SW480 (cell line): ENCODE data around the gene WNT6.

Experiments used
- DNase-seq: peaks from one replicate; pipeline ENCODE4 v3.0.0-alpha.2; 2016; ENCODE audit warnings: low spot score

The WNT6 gene

DNA sequence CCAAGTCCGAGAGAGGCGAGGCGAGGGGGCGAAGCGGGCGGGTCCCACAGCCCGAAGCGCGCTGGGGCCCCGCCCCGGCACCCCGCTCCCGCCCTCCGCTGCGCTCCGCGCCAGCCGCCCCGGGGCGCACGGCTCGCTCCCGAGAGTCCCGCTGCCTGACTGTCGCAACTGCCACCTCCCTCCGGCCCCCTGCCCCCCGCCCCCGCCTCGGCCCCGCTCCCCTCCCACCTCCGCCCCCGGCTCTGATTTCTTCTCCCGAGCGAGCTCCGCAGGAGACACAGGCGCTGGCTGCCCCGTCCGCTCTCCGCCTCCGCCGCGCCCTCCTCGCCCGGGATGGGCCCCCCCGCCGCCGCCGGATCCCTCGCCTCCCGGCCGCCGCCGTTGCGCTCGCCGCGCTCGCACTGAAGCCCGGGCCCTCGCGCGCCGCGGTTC is at the start of gene WNT6:
WNT6 (plus strand) TSS at position 250 of the 432 bp plus-strand sequence. CDS start 233 bp downstream, outside the sequence.
- DNase-seq: no peak

DNA sequence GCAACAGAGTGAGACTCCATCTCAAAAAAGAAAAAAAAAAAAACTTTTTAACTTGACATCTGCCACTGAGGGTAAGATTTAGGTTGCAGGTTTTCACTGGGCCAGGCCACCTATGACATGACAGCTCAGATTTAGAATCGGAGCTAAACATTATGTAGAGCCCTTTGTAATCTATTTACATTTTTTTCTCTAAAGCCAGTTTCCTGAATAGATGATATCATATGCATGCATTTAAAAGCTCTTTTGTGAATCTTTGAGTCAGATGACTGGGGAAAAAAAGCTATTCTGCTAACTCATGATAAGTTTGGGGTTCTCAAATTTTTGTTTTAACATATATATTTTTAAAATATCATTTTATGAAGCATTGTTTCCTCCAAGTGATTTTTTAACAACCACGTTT is 49.3 kb upstream of the WNT6 start:
- no peak for DNase-seq

DNA sequence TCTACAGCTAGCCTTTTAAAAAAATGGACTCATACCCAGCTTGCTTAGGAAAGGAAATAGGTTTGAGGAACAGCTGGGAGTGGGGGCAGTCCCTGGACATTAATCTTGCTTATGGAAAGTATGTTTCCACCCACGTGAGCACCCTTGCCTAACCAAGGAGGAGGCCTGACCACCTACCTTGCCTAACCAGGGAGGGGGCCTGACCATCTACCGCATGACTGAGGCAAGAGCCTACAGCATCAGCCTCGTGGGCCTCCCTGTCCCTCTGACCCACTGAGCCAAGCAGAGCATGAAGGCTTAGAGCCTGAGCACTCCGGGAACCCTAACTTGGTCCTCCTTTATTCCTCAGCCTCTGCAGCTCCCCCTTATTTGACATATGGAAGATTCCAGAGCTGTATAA is 48.2 kb upstream of the WNT6 start:
- no peak for DNase-seq

DNA sequence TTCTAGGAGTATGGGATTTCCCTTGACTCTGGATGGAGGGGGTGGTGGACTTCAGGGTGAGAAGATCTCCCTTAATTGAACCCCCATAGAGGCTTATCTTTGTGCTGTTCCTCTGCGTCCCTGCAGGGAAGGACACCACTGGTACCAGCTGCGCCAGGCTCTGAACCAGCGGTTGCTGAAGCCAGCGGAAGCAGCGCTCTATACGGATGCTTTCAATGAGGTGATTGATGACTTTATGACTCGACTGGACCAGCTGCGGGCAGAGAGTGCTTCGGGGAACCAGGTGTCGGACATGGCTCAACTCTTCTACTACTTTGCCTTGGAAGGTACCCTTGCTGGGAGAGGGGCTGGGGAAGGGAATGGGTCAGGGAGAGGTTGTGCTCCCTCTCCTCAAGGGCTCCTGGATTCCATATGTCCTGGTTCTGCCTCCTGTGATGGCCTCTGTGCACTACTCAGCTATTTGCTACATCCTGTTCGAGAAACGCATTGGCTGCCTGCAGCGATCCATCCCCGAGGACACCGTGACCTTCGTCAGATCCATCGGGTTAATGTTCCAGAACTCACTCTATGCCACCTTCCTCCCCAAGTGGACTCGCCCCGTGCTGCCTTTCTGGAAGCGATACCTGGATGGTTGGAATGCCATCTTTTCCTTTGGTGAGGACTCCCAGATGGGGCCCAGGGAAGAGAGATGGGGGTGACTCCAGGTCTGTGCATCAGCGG is 47.3 kb upstream of the WNT6 start:
- DNase-seq: no peak

DNA sequence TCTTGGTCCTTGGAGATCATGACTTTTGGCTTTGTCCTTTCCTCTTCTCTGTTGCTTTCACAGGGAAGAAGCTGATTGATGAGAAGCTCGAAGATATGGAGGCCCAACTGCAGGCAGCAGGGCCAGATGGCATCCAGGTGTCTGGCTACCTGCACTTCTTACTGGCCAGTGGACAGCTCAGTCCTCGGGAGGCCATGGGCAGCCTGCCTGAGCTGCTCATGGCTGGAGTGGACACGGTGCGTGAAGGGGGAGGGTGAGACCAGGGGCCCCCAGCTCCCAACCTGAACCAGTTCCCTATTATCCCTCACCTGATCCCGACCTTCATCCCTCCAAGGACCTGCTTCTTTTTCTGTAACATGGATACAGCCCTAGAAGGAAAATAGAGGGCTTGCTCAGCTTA is 46.7 kb upstream of the WNT6 start:
- no peak for DNase-seq

DNA sequence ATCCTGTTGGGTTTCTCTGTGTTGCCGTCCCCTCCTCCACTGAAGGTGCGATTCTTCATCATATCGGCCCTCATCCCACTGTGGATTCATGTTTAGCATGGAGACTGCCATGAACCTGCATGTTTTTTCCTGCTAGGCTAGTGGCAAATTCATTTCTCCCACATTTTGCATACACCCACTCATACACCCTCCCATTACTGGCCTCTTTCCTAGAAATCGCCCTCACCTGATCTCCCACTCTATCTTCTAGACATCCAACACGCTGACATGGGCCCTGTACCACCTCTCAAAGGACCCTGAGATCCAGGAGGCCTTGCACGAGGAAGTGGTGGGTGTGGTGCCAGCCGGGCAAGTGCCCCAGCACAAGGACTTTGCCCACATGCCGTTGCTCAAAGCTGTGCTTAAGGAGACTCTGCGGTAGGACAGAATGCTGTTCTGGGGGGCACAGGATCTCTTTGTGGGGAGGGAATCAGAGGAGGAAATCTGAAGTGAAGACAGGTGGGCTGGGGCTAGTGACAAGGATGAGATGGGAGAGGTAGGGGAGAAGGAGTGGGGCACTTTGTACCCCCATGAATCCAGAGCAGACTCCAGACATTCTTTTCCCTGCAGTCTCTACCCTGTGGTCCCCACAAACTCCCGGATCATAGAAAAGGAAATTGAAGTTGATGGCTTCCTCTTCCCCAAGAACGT is 45.7 kb upstream of the WNT6 start:
- DNase-seq: no peak

DNA sequence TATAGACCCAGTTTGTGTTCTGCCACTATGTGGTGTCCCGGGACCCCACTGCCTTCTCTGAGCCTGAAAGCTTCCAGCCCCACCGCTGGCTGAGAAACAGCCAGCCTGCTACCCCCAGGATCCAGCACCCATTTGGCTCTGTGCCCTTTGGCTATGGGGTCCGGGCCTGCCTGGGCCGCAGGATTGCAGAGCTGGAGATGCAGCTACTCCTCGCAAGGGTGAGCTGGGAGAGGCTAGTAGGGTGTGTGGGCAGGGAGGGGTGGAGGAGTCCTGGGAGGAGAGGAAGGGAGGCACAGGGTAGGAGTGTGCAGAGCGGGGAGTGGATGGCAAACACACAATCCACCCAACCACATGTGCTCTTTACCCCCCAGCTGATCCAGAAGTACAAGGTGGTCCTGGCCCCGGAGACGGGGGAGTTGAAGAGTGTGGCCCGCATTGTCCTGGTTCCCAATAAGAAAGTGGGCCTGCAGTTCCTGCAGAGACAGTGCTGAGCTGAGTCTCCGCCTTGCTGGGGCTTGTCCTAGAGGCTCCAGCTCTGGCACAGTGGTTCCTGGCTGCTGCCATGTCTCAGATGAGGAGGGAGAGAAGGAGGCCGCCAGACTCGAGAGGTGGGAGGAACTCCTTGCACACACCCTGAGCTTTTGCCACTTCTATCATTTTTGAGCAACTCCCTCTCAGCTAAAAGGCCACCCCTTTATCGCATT is 44.9 kb upstream of the WNT6 start:
- DNase-seq: no peak

DNA sequence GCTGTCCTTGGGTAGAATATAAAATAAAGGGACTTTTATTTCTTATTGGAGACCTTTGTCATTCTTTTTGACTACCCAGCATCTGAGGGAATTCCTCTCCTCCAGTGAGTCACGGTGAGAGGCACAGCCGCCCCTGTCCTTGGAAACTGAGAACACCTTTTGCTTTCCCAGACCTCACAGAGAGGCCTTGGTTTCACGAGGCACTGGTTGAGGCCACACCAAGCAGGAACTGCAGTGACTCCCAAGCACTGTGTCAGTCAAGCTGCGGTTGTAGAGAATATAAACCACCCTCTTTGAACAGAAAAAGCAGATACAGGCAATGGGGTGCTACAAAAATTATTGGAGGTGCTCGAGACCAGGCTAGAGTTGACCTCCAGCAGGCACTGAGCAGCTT is 44.4 kb upstream of the WNT6 start:
- no peak for DNase-seq

DNA sequence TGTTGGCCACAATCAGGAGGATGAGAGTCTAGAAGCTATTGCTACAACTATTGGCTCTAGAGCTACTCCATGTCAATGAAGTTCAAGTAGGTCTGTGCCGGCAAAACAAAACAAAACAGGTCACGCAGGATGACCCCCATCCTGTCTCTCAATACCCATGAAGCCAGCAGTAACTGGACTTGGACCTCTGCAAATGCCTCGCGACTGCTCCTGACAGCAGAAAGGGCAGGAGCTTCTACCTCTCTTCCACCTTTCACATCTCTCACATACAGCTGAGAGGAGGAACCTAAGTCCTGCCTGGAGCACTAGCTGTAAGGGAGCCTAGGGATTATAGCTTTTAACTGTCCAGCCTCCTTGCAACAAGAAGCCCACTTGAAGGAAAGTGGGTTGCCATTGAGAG is 44.0 kb upstream of the WNT6 start:
- no peak for DNase-seq

DNA sequence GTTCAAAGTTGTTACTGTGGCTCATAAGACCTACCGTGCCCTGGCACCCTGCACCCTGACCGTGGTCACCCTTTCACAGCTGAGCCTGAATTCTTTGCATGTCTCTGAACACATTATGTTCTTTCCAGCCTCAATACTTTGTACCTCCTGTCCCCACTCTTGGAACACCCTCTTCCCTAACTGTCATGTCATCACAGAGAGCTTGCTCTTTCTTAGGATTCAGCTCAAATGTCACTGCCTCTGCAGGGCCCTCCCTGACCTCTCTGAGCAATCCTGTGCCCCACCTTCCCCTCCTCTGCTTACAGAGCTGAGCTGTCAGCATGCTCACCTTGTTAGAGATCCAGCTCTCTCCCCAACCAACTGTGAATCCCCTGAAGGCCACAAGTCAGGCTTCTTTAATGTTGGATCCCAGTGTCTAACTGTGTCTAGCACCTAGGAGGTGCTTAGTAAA is 43.0 kb upstream of the WNT6 start:
- DNase-seq: no peak

DNA sequence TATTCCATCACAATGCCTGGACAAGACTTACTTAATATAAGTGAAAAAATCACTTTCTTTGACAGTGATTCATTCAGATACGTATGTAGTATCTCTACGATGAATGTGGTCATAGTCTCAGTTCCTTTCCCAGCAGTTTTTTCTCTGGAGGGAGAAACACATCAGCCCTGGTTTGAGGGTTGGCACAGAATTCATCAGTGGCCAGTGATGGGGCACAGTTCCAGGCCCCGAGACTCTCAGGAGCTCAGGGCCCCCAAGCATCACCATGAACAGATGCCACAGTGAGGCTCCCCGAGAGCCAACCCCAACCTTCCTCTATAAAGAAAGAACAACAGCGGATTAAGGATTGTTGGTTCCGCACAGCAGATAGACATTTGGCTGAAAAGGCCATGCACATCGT is 40.5 kb upstream of the WNT6 start:
- DNase-seq: no peak

DNA sequence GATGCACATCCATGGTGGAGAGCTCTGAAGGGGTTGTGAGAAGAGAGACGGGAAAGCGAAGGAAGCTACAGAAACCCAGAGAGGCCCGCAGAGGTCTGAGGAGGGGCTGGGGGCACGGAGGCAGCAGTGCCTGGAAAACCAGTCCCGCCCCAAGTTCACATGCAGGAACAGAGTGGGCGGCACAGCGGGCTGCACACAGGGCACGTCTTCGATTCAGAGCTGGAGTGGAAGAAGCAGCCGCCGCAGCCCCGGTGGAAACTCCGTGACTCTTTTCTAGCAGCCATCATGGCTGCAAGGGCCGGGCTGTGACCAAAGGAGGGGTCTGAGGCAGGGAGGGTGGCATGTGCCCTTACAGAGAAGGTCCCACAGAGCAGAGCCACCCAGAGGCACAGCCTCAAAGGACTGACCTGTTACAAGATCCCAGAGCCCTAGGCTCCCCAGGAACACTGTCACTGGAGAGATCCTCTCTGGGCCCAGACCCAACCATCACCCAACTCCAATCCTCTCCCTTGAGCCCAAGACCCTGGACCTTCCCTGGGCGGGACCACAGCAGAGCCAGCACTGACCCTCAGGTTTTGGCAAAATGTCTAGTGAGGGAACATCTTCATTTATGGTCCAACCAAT is 38.7 kb upstream of the WNT6 start:
- no peak for DNase-seq

DNA sequence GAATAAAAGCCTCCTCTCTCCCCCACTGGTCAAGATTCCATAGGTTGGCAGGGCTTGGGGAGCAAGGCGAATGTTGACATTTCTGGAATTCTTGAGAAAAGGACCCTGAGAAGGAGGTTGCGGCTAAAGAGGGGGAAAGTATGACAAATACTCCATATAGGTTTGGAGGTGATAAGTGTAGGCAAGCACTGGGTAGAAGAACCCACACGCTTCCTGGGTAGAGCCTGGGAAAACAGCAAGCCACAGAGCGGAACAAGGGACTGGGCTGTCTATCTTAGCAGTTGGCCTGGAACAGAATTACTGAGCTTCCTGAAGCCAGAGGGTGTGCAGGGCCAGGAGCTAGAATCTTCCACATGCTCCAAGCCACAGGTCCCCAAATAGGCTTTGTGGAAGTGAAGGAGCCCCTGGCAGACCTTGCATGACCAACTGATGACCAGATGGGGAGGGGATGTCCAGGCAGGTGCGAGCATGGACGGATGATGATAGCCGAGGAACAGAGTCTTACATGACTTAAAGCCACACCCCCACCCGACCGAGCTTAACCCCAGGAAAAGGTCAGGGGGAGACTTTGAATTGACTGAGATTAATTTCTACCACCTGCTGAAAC is 37.9 kb upstream of the WNT6 start:
- no peak for DNase-seq

DNA sequence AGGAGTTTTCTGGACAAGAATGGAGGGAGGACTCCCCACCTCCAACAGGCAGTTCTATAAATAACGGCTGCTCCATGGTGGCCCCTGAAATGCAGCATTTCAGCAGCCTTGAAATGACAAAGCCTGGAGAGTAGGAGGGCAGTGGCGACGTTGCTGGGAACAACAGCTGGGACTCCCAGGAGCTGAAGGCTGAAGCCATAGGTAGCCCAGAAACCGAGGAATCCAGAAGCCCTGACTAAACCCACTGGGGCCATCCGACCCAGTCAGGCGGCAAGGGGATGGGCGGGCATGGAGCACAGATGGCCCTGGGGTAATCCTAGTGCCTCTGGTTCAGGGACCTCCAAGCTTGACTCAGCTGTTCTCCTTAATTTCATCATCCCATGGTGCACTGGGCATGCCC is 37.0 kb upstream of the WNT6 start:
- no peak for DNase-seq

DNA sequence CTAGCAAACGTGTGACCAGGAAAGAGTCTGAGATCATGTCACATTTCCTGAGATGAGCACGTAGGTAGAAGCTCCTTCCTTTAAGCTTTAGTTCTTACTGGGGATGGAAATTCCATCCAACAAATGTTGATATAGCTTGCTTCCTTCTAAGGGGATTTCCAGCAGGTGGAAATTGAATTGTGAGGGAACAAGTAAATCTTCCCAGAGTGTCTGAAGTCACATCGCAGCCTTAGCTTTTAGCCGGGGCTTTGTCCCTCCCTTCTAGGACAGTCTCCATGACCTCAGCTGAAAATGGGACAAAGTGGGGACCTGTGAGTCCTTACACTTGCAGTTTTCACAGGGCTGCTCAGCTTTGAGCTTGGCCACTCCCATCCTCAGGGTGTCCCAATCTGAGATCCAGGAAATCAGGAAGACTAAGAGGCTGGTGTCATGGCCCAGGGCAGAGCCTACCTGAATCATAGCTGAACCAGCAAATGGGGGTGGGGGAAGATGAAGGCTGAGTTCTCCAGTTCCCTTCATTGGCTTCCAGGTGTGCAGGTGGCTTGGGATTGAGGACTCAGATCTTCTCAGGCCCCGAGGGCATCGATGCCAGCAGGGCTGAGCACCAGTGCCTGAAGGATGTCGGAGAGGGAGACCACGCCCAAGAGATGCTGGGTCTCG is 36.3 kb upstream of the WNT6 start:
- DNase-seq: no peak

DNA sequence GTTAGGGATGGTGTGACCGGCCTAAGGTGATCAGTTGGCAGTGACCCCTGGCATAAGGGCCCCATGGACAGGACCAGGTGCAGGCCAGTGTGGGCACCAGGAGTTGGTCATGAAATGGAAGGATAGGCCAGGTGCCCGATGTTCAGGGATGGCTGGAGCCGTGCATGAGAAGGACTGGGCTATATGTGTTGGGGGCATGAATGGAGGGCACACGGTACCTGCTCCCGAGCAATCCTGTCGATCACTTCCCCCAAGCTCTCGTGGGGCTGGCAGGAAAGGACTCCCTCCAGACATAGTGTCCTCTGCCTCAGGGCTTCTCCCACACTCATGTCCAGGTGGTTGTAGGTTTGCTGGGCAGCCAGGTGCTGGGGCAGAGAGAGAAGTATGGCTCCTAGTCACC is 35.6 kb upstream of the WNT6 start:
- no peak for DNase-seq

DNA sequence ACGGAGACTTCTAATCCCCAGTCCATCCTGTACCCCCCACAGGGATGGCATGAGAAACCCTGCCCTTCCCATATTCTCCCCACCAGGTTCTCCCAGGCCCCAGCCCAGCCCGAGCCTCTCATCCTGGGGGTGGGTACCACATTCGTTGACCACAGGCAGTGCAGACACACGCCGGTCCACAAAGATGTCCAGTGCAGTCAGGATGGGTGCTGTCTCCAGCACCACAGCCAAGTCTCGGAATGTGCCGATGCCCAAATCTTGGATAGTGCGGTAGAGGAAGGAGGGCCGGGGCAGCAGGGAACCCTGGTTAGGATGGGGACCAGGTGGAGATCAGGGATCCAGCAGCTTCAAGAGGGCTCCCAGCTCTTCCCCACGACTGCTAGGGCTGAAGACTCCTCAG is 32.8 kb upstream of the WNT6 start:
- no peak for DNase-seq

DNA sequence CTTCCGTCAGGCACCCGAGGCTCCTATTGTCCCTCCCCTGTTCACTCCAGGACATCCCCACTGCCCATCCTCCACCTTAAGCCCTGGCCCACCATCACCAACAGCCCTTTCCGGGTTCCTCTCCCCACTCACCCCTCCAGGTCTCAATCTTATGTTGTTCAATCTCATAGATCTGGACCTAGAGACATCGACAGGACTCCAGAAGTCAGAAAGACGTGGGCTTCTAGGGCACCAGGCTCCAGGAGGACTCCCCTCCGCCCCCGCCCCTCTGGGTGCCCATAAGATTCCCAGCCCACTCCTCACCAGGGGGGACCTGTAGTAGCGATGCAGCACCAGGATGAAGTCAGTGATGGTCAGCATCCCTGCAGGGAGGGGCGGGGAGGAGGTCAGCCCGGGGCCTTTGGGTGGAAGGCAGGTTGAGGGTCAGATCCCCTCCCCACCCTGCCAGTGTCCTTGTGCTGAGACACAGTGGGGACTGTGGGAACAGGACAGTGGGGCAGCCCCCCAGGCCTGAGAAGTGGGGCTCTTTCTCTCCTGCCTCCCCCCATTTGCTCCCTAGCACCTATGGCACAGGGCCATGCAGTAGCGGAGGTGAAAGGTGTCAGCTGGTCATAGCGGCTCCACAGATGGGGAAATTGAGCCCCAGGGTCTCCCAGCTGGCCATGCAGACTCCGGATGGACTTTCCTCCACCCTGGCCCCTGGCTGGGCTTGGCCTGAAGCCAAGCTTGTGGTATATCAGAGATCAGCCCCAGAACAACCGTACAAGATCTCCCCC is 31.7 kb upstream of the WNT6 start:
- DNase-seq: no peak

DNA sequence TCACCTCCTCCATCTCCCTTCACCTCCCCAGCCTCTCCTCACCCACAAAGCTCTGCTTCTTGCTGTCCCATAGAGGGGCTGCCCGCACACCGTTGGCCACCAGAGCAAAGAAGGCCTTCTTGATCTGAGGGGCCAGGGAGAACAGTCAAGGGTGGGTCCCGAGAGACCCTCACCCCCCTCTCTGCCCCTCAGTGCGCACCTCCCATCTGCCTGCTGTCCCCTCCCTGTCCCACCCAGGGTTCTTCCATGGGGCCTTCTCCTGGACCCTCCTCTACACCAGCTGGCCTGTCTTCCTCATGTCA is 31.2 kb upstream of the WNT6 start:
- DNase-seq: no peak

DNA sequence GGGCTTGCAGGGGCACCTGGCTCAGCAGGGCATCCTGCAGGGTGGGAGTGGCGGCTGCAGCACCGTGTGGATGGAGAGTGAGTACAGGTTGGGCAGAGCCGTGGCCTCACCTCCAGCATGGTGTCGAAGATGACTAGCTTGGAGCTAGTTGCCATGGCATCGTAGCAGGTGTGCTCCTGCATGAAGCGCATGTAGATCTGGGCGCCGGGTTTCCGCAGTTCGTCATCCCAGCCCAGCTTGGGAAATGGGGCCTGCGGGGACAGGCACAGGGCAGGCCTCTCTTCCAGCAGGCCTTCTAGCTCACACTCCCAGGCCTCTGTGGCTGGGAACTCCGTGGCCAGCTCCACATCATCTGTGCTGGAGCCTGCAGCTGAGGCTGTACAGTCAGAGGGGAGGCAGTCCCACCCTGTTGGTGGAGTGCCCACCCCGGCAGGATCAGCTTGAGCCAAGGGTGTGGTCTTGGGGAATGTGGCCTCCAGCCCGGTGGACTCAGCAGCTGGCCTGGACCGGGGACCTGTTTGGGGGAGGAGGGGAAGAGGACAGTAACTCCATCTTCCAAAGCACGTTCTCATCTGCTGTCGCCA is 29.6 kb upstream of the WNT6 start:
- no peak for DNase-seq
